HG02840 (cell line): ENCODE data around the gene CCNB2.
"Not testable (repeated sequence)": the region's sequence is repeated elsewhere in the genome, so short reads cannot be mapped to it uniquely, and the experiment has no call there.

Experiments used
- ATAC-seq: cut with Tn5 transposase; IDR thresholded peaks from one replicate; pipeline ENCODE4 v1.9.1; 2021; ENCODE audit warnings: mild to moderate bottlenecking, moderate library complexity, moderate number of reproducible peaks; ENCODE audit not compliant: unreplicated experiment, low FRiP score

CCNB2 gene

DNA sequence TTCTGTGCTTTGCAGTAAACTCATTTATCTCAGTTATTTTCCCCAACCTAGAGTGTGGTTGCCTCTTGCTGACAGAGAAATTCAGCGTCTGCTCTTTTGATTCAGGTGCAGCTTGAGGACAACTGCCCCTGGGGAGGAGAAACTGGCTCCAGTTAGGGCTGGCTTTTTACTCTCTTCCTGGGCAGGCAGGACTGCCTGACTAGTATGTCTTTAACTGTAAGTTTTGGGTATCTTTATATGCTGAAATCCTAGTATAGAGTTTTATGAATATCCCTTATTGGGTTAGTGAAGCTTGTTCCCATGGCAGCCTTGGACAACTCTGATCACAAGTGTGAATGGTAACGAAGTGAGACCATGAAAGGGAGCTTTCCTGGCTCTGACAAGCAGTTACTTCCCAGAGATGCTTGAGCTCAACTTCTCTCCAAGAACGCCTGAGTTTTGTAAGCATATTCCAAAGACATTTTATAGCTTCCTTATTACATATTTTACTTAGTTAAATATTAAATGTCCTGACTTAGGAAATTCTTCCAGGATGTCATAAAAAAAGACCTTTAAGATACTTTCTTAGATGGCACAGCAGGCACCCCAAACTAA lies 27.1 kb downstream of the CCNB2 start:
- ATAC-seq: no peak

DNA sequence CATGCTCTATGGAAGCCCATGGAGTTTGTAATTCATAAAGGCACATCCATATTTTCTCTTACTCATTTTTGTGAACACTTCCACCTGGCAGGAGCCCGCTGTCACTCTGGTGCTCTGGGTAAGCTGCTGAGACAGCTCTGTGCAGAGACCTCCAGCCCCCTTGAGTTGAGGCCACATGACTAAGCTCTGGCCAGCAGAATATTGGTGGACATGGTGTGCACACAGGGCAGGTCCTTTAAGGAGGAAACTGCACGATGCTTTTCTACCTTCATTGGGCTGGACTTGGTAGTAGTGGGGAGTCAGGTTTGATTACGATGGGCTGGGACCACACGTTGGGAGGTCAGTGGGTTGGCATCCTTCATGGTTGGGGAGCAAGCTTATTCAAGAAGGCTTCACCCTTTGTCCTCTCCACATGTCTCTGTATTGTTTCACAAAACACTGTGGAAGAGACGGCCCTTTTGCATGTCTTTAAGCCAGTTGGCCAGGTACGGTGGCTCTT lies 29.0 kb downstream of the CCNB2 start:
- ATAC-seq: no peak

DNA sequence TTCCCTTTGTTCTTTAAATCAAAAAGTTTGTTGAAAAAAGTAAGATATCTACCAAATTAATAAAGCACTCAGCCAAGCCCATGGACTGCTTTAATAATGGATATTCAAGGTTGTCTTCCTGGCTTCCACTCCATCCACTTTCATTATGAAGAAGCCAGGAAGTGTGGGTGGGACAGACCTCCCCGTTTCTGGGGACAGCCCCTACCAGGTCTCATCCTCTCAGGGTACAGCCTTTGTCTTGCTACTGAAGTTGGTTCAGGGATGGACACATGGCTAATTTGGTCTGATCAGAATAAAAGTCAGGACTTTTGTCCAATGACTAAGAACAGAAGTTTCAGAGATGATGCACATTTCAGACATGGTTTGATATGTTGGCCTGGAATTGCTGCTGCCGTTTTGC lies 32.6 kb downstream of the CCNB2 start:
- no peak for ATAC-seq

DNA sequence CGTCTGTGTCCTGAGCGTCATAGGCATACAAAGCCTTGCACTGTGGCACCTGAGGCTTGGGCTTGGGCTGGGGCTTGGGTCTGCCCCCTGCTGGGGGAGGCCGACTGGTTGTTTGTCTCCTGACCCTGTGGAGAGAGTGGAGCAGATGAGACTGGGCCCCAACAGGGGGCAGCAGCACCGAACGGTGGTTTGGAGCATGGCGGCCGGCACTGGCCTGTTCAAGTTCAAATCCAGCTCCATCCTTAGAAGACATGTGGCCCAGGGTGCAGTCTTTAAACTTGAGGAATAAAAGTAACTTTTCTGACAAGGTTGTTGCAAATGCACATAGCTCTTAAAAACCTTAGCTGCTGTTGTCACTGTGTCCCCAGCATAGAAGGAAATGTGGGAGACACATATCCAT lies 33.3 kb downstream of the CCNB2 start:
- ATAC-seq: no peak

DNA sequence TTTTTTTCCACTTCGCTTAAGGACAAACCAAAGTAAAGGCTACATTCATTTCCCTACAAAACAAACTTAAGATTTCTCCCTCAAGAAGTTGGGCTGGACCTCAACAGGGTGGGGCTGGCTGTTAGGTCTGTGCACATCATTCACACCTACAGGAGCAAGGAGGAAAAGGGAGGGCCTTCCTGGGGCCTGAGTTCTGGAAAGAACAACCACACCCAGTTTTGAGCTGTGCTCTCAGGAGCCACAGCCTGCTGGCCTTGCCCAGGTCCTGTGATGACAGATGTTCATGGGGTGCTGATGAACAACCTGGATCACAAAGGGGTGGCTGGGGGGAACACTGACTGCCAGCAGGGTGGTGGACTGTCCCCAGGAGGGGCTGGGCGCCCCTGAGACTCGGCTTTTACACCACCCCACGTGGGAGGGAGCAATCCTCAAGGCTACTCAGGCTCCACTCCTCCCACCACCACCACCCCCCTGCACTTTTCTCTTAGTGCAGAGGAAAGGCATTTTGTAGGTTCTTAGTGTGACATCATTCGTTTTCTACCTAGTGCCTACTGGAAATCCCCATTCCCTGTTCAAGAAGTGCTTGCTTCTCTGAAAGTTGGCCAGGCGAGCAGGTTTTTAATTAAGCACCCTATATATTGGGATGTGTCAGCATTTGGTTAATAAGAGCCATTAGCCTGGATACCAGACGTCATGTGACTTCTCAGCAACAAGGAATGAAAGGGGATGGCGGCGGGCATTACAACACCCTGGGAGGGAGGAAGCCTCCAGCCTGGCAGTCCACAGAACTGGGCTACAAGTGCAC lies 35.7 kb downstream of the CCNB2 start:
- ATAC-seq: no peak

DNA sequence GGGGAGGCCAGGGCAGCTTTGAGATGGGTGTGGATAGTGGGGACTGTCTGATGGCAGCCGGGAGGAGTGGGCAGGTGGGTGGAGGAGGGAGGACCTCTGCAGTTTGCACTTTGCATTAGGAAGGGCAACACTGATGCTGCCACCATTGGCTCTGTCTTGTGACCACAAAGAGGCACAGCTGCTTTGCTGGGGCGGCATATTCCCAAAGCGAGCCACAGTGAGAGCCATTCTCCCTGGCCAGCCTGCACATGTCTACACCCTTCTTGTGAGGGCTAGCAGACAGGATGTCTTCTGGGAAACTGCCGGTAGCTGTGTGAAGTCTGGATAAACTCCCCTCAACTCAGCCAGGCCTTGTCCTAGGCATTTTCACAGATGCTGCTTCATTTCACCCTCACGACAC lies 38.3 kb downstream of the CCNB2 start:
- ATAC-seq: no peak

DNA sequence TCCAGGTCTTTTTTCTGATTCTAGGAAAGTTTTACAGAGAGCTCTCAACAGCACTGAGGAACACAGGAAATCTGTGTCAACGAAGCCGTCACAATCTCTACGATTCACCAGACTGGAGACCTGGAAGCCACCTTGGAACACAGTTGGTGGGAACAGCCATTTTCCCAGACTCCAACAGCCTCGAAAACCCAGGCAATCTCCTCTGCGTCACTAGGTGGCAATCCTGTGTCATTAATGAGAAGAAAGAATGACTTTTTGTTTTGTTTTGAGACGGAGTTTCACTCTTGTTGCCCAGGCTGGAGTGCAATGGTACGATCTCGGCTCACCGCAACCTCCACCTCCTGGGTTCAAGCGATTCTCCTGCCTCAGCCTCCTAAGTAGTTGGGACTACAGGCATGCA lies 39.6 kb downstream of the CCNB2 start:
- not testable (repeated sequence) for ATAC-seq

DNA sequence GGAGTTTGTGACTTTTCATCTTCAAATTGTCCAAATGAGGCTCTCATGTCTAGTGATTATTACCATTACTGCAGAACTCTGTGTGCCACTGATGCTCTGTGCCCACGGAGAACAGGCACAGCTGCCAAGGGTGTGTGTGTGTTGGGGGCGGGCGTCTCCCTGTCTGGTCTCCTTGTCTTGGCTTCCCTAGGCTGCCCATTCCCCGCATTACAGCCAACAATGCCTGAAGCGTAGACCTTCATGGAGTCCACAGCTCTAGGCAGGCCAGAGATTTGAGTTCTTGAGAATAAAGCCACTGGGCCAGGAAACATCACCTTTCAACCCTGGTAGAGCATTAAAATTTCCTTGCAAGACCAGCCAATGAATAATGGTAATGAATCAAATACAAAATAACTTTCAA lies 42.7 kb downstream of the CCNB2 start:
- ATAC-seq: no peak

DNA sequence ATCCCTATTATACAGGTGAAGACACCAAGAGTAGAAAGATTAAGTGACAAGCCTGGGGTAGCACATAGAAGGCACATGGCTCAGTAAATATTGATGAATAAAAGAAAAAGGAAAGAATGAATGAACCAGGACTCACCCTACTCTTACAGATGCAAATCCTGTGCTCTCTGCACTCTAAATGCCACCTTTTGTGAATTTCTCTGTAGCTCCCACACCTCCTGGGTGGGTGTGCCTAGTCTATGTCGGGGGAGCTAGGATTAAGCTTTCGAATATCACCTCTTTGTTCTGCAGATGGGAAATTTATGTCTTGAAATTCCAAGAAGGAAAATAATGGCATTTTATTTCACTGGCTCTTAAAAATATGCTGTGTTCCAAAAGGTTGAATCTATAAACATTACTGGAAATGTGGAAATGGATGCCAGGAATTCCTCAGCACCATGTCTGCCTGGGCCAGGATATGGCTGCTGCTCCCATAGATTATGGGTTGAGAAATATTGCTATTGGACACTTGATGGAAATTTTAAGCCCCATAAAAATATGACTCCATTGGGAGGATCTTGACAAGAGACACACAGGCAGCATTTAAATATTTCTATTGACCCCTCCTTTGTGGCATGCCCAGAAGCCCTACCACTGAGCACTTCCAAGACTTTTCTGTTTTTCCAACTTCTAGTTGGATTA lies 43.3 kb downstream of the CCNB2 start:
- ATAC-seq: no peak

DNA sequence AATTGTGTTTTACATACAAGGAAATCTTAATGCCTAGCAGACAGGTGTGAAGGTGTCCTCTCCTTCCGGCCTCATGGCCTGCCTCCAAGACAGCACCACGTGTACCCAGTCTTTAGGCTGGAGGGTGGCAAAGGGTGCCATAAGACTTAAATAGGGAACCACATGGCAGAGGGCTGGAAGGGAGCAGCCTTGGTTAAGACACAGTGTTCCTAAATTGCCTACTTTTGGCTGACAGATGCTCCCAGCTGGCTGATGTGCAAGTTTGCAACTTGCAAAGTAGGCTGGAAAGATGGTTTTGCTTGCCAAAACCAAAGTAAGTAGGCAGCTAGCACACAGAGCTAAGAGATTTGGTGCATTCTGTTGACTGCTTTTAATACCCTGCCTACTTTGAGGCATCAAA lies 45.2 kb downstream of the CCNB2 start:
- no peak for ATAC-seq

DNA sequence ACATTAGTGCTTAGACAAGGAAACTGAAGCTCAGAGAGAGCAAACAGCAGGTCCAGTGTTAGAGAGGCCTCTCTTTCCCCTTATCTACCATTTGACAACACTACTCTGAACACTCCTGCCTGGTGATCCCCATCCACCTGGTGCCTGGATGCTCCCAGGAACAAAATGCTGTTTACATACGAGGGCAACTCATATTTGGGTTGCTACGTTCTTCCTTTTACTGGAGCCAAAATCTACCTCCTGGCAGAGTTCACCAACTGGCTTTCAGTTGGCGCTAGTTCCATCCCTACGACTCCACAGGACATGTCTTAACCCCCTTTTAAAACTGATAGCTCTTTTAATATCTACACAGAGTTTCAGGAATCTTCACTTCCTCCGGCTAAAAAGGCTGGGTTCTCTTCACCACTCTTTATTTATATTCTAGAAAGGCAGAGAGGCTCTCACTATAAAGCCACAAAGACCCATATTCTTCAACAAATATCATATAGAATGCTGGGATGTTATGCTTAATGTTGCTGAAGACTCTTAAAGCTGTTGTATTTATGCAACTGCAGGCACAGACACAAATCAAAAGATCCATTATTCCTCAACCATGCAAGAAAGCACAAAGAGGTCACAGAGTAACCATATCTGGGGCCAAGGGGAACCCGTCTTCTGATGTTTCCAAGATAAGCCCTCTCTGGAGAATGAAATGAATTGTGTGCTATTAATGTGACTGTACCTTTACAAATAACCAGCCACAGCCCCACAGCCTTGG lies 47.9 kb downstream of the CCNB2 start:
- ATAC-seq: no peak

DNA sequence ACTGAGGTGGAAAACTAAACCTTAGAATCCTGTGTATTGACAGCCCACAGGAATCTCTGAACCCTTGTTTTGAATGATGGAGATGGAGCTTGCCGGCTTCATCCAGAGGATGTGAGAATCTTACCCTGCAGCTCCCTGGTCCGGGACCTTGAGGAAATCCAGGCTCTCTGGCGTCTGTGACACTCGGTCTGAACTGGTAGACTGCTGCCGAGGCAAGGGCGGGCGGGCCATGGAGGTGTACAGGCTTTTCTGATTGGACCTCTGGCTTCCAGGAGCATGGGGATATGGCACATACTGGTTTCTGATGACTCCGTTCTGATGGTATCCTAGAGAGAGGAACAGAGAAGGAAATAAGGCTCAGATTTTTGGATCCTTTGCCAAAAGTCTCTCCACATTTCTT lies 48.5 kb downstream of the CCNB2 start:
- no peak for ATAC-seq

DNA sequence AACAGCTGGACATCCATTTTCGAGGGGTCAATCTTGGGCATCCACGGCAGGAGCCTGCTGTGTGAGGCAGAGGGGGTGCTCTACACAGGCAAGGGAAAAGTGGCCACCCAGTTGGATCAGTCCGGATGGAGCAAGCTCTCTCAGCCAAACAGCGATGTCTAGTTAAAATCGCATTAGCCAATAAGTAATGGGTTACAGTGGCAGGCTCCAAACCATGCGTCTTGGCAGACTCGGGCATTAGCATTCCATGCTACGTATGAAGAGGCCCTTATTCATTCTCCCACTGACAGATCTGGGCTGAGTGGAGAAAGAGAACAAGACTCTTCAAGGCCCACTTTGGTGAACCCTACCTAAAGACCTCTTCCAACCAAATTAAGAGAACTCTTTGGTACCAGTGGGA lies 49.3 kb downstream of the CCNB2 start:
- ATAC-seq: no peak

DNA sequence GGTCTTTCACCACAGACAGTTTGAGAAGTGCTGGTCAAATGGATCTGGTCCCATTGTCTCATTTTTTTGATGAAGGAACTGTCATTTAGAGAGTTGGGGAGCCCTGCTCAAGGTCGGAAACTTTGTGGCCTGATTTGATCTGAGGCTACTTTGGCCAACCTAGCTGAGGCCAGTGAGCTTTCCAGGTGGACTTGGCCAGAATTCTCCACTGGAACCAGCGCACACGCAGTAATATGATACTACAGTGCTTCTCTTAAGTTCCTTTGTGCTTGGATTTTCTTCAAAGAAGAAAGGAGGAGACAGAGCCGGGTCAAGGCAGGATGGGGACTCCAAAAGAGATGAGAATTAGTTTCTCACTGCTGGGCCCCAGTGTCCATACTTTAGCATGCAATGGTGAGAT lies 50.5 kb downstream of the CCNB2 start:
- ATAC-seq: no peak

DNA sequence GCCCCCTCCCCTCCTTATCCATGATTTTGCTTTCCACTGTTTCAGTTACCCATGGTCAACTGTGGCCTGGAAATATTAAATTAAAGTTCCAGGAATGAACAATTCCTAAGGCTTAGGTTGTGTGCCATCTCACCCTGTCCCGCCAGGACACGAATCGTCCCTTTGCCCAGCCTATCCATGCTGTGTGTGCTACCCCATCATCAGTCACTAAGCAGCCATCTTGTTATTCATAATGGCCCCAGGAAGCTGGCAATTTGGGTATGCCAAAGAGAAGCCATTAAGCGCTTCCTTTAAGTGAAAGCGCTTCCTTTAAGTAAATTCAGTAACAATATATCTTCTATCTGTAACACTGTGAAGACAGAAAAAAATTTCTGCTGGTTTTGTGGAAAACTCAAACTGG lies 52.5 kb downstream of the CCNB2 start:
- ATAC-seq: no peak

DNA sequence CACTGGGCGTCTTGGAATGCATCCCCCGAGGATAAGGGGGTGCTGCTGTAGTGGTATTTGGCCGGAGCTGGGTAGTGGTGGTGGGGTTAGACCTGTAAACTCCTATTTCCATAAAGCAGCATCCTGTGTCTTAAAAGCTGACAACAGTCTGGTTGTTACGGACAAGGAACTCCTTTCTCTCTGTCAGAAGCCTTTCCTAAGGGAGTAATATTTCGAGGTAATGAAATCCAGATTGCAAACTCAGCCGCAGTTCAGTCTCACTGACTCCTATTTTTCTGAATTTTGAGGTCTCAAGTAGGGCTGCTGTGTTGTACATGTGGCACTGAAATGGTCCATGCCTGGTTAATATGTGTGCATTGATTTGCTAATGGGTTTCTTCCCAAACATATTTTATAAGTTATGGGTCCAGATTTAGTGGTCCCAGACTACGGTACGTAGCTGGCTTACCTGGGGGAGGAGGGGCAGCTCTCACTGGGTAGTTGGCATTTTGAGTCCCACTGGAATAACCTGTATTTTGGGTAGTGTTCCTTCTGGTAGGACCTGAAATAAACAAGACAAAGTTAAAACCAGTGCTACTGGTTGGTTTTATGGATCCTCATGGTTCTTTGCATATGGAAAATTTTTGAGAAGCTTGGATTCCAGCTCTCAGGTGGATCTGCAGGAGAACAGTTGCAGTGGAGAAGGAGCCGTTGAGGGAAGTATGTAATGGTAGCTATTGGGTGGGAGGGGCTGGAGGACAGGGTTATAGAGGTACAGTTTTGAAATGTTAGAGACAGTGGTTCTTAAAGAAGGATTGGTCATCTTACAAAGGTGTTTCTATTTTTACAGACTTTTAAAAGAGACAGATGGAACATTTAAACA lies 53.1 kb downstream of the CCNB2 start:
- ATAC-seq: no peak

DNA sequence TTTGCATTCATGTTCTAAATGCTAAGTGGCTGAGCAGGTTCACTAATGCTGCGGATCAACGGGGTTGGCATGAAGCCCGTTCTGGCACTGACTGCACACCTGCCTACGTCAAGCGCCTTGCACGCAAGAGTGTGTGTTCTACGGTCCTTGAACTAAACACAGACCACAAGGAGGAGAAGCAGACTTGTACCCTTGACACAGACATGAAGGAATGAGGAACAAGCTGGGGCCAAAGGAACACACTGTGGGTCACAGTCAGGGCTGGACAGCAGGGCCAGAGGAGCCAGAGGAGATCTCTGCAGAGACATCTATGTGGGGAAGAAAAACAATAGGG lies 53.7 kb downstream of the CCNB2 start:
- no peak for ATAC-seq

DNA sequence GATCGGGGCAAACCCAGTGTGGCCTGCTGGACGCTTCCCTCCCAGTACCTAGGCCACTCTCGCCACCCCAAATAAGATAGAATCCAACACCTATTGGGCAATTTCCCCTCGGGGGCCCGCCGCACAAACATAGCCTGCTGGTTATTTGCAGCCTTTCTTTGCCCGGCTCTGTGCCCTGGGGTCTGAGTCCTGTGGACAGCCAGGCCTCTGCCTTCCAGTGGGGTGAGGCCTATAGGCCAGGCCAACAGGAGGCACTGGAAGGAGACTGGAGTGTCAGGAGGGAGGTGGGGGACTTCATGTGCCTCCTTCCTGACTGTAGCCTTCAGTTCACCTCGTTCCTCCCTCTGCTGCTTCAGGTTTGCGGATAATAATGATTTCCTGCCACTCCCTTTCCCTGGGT lies 54.3 kb downstream of the CCNB2 start:
- no peak for ATAC-seq

DNA sequence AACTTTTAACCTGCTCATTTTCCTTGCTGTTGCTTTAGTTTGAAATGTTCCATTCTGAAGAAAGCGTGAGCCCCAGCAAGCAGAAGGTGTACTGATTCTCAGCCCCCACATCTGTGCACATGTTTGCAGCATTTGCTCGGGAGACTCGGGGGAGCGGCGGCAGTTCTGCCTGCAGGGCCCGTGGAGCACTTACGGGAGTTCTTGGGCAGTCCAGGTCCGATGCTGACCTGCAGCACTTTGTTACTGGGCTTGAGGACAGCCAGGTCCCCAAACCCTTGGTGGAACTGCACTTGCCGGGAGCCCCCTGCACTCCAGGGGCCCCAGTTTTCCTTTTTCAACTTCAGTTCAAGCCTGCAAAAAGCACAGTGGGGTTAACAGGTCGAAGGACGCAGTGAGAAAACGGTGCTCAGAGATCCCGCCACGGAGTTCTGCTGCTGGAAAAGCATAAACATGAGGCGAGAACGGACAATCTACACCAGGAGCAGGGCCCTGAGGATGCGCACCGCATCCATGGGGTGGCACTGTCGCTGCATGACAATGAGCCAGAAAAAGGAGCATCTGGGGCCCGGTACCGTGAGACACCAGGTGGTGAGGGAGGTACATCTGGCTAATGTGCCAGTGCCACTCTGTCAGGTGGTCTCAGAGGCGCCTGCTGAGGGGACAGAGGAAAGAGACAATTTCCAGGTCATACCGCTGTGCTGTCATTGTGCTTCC lies 56.1 kb downstream of the CCNB2 start:
- no peak for ATAC-seq

DNA sequence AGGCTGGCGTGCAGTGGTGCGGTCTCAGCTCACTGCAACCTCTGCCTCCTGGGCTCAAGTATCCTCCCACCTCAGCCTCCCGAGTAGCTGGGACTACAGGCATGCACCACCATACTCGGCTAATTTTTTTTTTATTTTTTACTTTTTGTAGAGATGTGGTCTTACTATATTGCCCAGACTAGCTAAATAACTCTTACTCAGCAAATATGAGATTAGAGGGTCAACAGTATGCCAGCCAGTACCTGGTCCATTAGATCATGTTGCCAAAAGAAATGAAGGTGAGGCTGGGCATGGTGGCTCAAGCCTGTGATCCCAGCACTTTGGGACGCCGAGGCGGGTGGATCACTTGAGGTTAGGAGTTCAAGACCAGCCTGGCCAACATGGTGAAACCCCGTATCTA lies 57.1 kb downstream of the CCNB2 start:
- ATAC-seq: not testable (repeated sequence)
